Tibial nerve (tissue), 4 donors: ENCODE data around the gene TBRG4.

Source experiments
- EP300 ChIP-seq, 2 donors: sonication (generic); formaldehyde crosslinking; IDR thresholded peaks; one replicate each; pipeline ENCODE4 v1.6.1; 2017; ENCODE audit warnings: antibody characterized with exemption in 2 of 2, mild to moderate bottlenecking in 1 of 2
- TF ChIP-seq, protein P1 (sequence below), 5 experiments: fragments of 200-600 bp in 3 of 5; fragments of 450-650 bp in 2 of 5; sonication (generic) in 3 of 5; IDR thresholded peaks; one replicate each; pipeline ENCODE4 v1.5.1; 2016 to 2019; ENCODE audit warnings: antibody characterized with exemption in 5 of 5, mild to moderate bottlenecking in 3 of 5, moderate library complexity in 2 of 5

DNA sequence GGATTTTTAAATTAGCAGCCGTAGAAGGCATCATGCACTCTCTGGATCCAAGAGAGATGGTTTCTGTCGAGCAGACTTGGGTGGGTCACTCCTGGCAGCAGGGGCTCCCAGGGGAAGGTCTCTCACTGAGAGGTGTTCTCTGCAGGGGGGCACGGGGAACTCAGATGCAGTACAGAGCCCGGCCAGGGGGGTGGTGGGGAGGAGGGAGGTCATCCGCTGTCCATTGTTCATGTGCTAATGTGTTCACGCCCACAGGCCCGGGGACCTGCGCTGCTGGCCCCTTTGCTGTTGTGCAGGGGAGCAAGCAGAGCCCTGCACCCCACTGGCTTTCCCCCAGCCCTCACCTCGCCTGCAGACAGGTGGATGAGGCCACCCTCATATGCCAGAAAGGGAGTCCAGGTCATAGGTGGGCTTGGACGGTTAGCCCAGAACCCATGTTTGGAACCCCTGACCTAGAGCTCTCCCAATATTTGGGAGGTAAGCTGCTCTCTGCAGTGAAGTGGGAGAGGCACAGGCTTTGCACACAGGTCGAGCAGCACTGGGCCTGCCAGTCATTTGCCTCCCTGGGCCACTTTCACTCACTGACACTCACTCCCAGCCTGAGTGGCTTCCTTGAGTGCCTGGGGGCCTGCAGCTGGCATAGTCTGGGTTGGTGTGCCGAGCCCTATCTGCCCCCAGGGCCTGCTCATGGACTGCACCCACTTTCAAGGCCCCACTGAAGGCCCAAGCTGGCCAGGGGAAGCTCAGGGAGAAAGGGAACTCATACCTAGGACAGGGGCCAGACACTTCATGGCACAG is 12.6 kb upstream of the TBRG4 start:
- TF ChIP-seq, protein P1, sequence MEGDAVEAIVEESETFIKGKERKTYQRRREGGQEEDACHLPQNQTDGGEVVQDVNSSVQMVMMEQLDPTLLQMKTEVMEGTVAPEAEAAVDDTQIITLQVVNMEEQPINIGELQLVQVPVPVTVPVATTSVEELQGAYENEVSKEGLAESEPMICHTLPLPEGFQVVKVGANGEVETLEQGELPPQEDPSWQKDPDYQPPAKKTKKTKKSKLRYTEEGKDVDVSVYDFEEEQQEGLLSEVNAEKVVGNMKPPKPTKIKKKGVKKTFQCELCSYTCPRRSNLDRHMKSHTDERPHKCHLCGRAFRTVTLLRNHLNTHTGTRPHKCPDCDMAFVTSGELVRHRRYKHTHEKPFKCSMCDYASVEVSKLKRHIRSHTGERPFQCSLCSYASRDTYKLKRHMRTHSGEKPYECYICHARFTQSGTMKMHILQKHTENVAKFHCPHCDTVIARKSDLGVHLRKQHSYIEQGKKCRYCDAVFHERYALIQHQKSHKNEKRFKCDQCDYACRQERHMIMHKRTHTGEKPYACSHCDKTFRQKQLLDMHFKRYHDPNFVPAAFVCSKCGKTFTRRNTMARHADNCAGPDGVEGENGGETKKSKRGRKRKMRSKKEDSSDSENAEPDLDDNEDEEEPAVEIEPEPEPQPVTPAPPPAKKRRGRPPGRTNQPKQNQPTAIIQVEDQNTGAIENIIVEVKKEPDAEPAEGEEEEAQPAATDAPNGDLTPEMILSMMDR (IDR thresholded peaks at IDR 0.05) = no peak
- no peak for TF ChIP-seq EP300 (IDR thresholded peaks at IDR 0.05)
